Heart right ventricle (tissue), 16 donors: Measurements from ENCODE around the gene DPP9. TPM values are rescaled to one million over a fixed set of nuclear protein-coding genes. Genes with fewer than 3 reads are reported as not detected.
"Not testable (repeated sequence)": the region's sequence is repeated elsewhere in the genome, so short reads cannot be mapped to it uniquely, and the experiment has no call there.

ENCODE experiments used
- ATAC-seq, 8 donors: fragments of 200-7000 bp; cut with Tn5 transposase; one replicate each; pipeline ENCODE4 v1.9.1; 2020; ENCODE audit warnings: mild to moderate bottlenecking in 8 of 8, moderate library complexity in 8 of 8, moderate number of reproducible peaks in 1 of 8
- DNase-seq, 2 donors: peaks; one replicate each; pipeline ENCODE4 v3.0.0-alpha.2; 2020
- H3K27ac ChIP-seq, 10 donors: fragments of 200-600 bp; sonication (generic) in 2 of 10; one replicate each; pipeline versions ENCODE4 v1.5.0 to v1.8.0; 2020 to 2022; ENCODE audit warnings: mild to moderate bottlenecking in 3 of 10
- H3K27me3 ChIP-seq, 7 donors: fragments of 200-600 bp; one replicate each; pipeline ENCODE4 v1.8.0; 2021 to 2022; ENCODE audit warnings: mild to moderate bottlenecking in 2 of 7
- H3K36me3 ChIP-seq, 9 donors: fragments of 200-600 bp; sonication (generic) in 1 of 9; one replicate each; pipeline versions ENCODE4 v1.5.0 to v1.8.0; 2020 to 2022; ENCODE audit warnings: mild to moderate bottlenecking in 2 of 9
- H3K4me1 ChIP-seq, 9 donors: fragments of 200-600 bp; sonication (generic) in 1 of 9; one replicate each; pipeline versions ENCODE4 v1.5.0 to v1.8.0; 2020 to 2022; ENCODE audit warnings: mild to moderate bottlenecking in 4 of 9
- H3K4me3 ChIP-seq, 10 donors: fragments of 200-600 bp; sonication (generic) in 2 of 10; one replicate each; pipeline versions ENCODE4 v1.5.0 to v1.8.0; 2020 to 2022; ENCODE audit warnings: mild to moderate bottlenecking in 7 of 10, moderate library complexity in 2 of 10
- H3K9me3 ChIP-seq, 11 donors: fragments of 200-600 bp in 10 of 11; sonication (generic) in 2 of 11; one replicate each; pipeline versions ENCODE4 v1.5.0 to v1.8.0; 2013 to 2022; ENCODE audit warnings: mild to moderate bottlenecking in 2 of 11, control low read depth in 1 of 11, moderate library complexity in 1 of 11
- WGBS, 2 donors: extraction: QIAGEN DNeasy Blood & Tissue Kit; methylation state at CpG; one replicate each; pipeline ENCODE4 v1.1.7; 2013; ENCODE audit warnings: inconsistent platforms in 1 of 2; 5-methylcytosine and 5-hydroxymethylcytosine counted together
- intact Hi-C, 10 donors: fragments of 100-400 bp; cut with DNase I; formaldehyde crosslinking; loops; one replicate each; pipeline versions ENCODE4 v1.11.1 to v1.14.2; 2022
- polyA plus RNA-seq, 2 donors: library from polyadenylated mRNA; stranded (reverse); fragments of 200-250 nt; gene quantifications; one replicate each; pipeline ENCODE4 v1.2.3, GENCODE V29; 2013
- total RNA-seq, 10 donors: library from RNA; stranded (reverse); fragmentation: NEBNext Ultra II Directional in 3 of 10; extraction: Animal tissue kit (Norgen Biotek cat#: 25700) in 3 of 10; gene quantifications; one replicate each; pipeline versions ENCODE4 v1.2.1 to v1.2.4, GENCODE V29; 2021 to 2023
- TF ChIP-seq, protein P1 (sequence below), 9 donors: fragments of 200-600 bp; sonication (generic) in 2 of 9; IDR thresholded peaks; one replicate each; pipeline versions ENCODE4 v1.5.0 to v1.8.0; 2021 to 2022; ENCODE audit warnings: antibody characterized with exemption in 9 of 9, mild to moderate bottlenecking in 5 of 9, moderate library complexity in 1 of 9
- donor health status: Arrhythmogenic right ventricular cardiomyopathy.
- donor health status: ischemic (EF 13 %, LVEDD 7.1; RV severe dilation, severe dysfunction).
- donor health status: healthy with polysubstance abuse.
- donor health status: DM: no; HTN: yes; CAD: no.
- donor health status: DM: no; HTN: no; CAD: no.
- donor health status: ischemic (EF 25% LVEDD 6.9; RV normal size, moderate dysfunction).
- donor health status: ischemic (EF 25% LVEDD 5.7; RV mildly dilated, moderate dysfunction).
- donor health status: healthy.
- donor health status: DM: yes; HTN: yes; CAD: no.
- donor health status: Ischemic cardiomyopathy.
- donor health status: ischemic (EF 35%, LVEDD 5.7; RV mildly dilated, moderate dysfunction).
- donor health status: nonischemic (EF 11% LVEDD 7.7; RV severe dilation, severe dysfunction).
- donor health status: DM: yes; HTN: yes; CAD: no.
- donor health status: PGD.
- donor health status: ischemic (EF 29% LVEDD 5.4; RV normal size, mild dysfunction).
- donor health status: nonischemic (EF 23%, LVEDD 6.1; RV moderate dilation, normal function).

DPP9 gene
- total and polyA plus RNA-seq, 12 donors = 34.0 to 52.2 (median 43.2) TPM

DNA sequence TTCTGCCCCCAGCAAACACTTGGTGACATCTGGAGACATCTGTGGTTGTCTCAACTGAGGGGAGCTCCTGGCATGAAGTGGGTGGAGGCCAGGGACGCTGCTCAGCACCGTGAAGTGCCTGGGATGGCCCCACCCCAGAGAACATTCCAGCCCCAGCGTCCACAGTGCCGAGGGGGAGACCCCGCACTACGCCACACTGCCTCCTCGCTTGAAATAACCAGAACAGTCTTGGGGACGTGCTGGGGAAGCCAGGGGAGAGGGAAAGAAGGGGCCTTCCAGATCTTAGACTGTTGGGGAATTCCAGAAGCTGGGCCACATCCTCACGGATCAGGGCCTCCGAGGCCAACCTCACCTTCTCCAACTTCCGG, 4.2 kb downstream of the DPP9 start:
- ATAC-seq = no peak
- Histone ChIP-seq H3K36me3 (peaks cover 0 to 77% (median 29%) of the 10 kb centered on the region in 9 donors), H3K9me3 (no peaks in the 10 kb centered on the region), H3K27ac (no peak overlapping the region), H3K27me3 (no peaks in the 10 kb centered on the region), H3K4me3 (no peak overlapping the region), H3K4me1 (peaks cover 7 to 45% (median 23%) of the 10 kb centered on the region in 9 donors)
- TF ChIP-seq, protein P1, sequence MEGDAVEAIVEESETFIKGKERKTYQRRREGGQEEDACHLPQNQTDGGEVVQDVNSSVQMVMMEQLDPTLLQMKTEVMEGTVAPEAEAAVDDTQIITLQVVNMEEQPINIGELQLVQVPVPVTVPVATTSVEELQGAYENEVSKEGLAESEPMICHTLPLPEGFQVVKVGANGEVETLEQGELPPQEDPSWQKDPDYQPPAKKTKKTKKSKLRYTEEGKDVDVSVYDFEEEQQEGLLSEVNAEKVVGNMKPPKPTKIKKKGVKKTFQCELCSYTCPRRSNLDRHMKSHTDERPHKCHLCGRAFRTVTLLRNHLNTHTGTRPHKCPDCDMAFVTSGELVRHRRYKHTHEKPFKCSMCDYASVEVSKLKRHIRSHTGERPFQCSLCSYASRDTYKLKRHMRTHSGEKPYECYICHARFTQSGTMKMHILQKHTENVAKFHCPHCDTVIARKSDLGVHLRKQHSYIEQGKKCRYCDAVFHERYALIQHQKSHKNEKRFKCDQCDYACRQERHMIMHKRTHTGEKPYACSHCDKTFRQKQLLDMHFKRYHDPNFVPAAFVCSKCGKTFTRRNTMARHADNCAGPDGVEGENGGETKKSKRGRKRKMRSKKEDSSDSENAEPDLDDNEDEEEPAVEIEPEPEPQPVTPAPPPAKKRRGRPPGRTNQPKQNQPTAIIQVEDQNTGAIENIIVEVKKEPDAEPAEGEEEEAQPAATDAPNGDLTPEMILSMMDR (IDR thresholded peaks at IDR 0.05) = no peak
- 88% methylated on average over 11 of the region's 11 CpGs for WGBS, 2 donors
- no peak for DNase-seq
- intact Hi-C loops = no loop called here

DNA sequence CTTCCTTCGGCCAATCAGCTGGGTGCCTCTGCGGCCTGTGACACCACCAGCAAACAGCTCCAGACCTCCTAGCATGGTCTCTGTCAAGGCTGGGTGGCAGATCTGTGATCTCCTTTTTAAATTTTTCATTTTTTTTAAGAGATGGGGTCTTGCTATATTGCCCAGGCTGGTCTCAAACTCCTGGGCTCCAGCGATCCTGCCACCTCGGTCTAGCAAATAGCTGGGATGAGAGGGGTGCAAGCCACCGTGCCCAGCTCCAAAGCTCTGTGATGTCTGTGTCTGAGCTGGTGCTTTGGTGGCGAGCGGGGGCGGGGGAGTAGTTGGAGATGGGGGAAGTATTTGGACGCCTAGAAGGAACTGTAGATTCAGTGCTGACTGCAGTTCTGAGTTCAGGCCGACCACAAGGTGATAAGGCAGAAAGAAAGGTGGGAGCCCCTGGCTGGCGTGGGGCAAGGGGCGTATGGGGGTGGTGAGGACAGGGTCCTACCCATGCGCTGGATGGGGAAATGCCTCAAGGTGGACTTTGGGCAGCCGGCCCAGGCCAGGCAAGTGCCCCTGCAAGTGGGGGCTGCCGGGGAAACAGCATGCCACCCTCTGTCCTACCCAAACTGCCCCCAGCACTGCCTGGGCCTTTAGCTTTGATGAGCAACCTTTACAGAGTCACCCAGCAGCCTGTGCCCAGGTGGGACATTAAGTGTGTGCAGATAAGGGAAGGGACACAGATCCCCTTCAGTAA, 5.5 kb downstream of the DPP9 start:
- TF ChIP-seq, protein P1 (IDR thresholded peaks at IDR 0.05) = no peak
- WGBS, 2 donors = 91 to 92% methylated on average over 15 of the region's 15 CpGs
- Histone ChIP-seq H3K9me3 (no peaks in the 10 kb centered on the region), H3K4me3 (no peak overlapping the region), H3K36me3 (peaks cover 0 to 91% (median 31%) of the 10 kb centered on the region in 9 donors), H3K27ac (no peak overlapping the region), H3K4me1 (peaks cover 11 to 53% (median 34%) of the 10 kb centered on the region in 9 donors), H3K27me3 (no peaks in the 10 kb centered on the region)
- intact Hi-C loops = no loop called here
- no peak for ATAC-seq
- no peak for DNase-seq

DNA sequence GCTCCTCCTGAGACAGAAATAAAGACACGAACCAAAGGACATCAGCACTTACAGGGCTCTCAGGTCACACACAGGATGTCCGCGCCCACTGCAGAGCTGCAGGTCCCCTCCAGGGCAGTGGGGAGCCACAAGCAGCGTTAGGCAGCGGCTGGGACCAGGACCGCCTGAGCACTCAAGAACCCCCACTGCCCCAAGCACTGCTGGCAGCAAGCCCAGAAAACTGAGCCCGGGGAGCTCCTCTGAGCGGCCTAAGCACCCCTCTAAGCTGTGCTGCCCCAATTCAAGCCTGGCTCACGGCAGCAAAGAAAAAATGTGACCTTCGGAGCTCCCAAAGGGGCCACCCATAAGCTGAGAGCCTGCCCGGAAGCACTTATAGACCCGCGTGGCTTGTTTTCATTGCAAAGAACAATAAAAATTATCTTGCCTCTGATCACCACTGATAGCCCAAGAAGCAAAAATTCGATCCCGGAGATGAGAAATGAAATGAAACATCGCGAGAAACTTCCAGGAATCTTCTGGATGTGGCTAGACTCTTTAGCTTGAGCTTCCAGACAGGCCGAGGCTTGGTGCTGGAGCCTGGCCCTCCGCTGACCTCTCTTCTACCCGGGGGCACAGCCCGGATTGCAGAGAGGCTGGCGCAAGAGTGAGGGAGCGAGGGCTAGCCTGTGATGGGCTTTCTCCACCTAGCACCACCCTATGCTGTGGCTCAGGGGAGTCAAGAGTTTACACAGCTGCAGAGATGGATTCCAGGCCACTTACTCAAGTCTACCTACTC, 6.3 kb downstream of the DPP9 start:
- TF ChIP-seq, protein P1 (IDR thresholded peaks at IDR 0.05) = no peak
- peak overlapping the region in 2 of 10 donors; percentile 4 to 20 for H3K27ac ChIP-seq
- no peak overlapping the region for H3K4me3 ChIP-seq
- DNase-seq (no peak), ATAC-seq (no peak)
- peaks cover 9 to 52% (median 34%) of the 10 kb centered on the region in 9 donors for H3K4me1 ChIP-seq
- 70 to 73% methylated on average over 23 of the region's 23 CpGs for WGBS, 2 donors
- H3K27me3 ChIP-seq = no peaks in the 10 kb centered on the region
- H3K36me3 ChIP-seq = peaks cover 0 to 98% (median 39%) of the 10 kb centered on the region in 9 donors
- no peaks in the 10 kb centered on the region for H3K9me3 ChIP-seq
- intact Hi-C loops = no loop called here

DNA sequence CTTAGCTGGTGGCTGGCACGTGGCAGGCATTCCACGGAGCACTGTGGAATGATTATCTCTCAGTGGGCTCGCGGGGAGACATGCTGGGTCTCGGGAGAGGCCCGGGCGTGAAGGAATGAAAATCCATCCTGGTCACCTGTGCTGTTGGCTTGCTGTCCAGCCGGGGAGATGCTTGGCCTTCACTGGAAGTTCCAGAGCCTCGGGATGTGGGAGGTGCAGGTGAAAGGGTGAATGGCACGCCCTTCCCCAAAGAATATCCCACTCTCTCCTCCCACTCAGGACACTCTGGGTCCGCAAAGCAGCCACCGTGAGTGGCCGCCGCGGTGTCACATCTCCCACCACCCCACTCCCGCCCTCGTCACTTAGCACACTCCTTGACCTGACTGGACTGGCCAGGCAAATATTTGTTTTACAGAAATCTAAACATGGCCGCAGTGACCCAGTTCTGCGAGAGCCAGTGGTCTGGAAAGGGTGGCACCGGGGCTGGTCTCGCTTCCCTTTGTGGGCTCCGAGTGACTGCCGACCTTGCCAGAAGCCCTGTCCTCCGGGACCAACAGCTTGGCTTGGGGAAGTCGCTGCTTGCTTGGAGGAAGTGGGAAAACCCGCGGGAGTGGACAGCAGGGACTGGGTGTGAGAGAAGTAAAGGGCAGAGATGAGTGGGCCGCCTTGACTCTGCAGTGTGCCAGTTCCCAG, 8.0 kb downstream of the DPP9 start:
- H3K4me3 ChIP-seq = no peak overlapping the region
- TF ChIP-seq, protein P1 (IDR thresholded peaks at IDR 0.05) = no peak
- no peak for DNase-seq
- peaks cover 7 to 44% (median 24%) of the 10 kb centered on the region in 9 donors for H3K4me1 ChIP-seq
- H3K36me3 ChIP-seq = peaks cover 0 to 100% (median 51%) of the 10 kb centered on the region in 9 donors
- whole genome bisulfite sequencing, 2 donors = 74 to 75% methylated on average over 28 of the region's 28 CpGs
- no peaks in the 10 kb centered on the region for H3K9me3 ChIP-seq
- ATAC-seq = no peak
- no peaks in the 10 kb centered on the region for H3K27me3 ChIP-seq
- H3K27ac ChIP-seq = peak overlapping the region in 6 of 10 donors; percentile 19 to 91 (median 51)
- intact Hi-C loops = no loop called here

DNA sequence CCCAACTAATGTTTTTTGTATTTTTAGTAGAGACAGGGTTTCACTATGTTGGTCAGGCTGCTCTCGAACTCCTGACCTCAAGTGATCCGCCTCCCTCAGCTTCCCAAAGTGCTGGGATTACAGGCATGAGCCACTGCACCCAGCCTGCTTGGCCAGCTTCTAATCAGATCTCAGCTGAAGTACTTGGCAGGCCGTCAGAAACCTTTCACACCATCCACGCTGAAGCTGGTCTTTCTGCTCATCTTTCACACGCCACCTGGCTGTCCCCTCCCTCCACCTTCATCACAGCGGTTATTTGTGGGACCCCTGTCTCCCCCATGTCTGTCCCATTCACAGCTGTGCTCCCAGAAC, 8.5 kb downstream of the DPP9 start:
- Histone ChIP-seq H3K4me1 (peaks cover 7 to 48% (median 27%) of the 10 kb centered on the region in 9 donors), H3K36me3 (peaks cover 0 to 100% (median 56%) of the 10 kb centered on the region in 9 donors), H3K27ac (peak overlapping the region in 6 of 10 donors; percentile 19 to 91 (median 51))
- intact Hi-C loops, H3K4me3 ChIP-seq, DNase-seq, H3K9me3 ChIP-seq, H3K27me3 ChIP-seq, ATAC-seq: not testable (repeated sequence)
- WGBS, 2 donors = 56 to 78% methylated on average over 6 of the region's 6 CpGs
